ENCODE measurements around the gene RGL1.

- TF ChIP-seq CTCF (IDR thresholded peaks at IDR 0.05; ENCODE audit: extremely low read depth in 1 of 2, insufficient read depth in 1 of 2, low read depth in 1 of 2, low read length in 2 of 2) (no peak), EZH2 (IDR thresholded peaks at IDR 0.05; ENCODE audit: borderline replicate concordance, low read depth, low read length, severe bottlenecking) (no peak), POLR2A (IDR thresholded peaks at IDR 0.05; ENCODE audit: low read depth, low read length) (no peak), MAX (IDR thresholded peaks at IDR 0.05; ENCODE audit: insufficient read depth, insufficient read length) (no peak), POLR2AphosphoS5 (IDR thresholded peaks at IDR 0.05; ENCODE audit: insufficient read depth, low read depth, low read length) (no peak)
Measured at GRCh38 chr1:183778568-183779433, 26.1 kb upstream of the RGL1 start.

Data from endothelial cell of umbilical vein (primary cell).